Measurements from ENCODE around the gene IL20.

- TF ChIP-seq SPI1 (IDR thresholded peaks at IDR 0.05; ENCODE audit: low read depth, low read length) = no peak
- no peak for TF ChIP-seq POLR2AphosphoS5 (IDR thresholded peaks at IDR 0.05; ENCODE audit: low read depth, low read length)
These were observed 40.1 kb downstream of the IL20 start for GRCh38 chr1:206905295-206906164.

Data from GM12891 (cell line).